Stimulated activated CD8-positive, alpha-beta memory T cell treated with anti-CD3 and anti-CD28 coated beads, Interleukin-4, amount 100 ng/mL, for 48 hours (primary cell): ENCODE data around the gene RABL6.
A peak's percentile ranks its signal among the peaks of the same experiment; 100 is the strongest.
"Not testable (repeated sequence)": the region's sequence is repeated elsewhere in the genome, so short reads cannot be mapped to it uniquely, and the experiment has no call there.

Experiments used
- DNase-seq: peaks from one replicate; pipeline ENCODE4 v3.0.0-alpha.2; 2020

RABL6 gene, protein sequence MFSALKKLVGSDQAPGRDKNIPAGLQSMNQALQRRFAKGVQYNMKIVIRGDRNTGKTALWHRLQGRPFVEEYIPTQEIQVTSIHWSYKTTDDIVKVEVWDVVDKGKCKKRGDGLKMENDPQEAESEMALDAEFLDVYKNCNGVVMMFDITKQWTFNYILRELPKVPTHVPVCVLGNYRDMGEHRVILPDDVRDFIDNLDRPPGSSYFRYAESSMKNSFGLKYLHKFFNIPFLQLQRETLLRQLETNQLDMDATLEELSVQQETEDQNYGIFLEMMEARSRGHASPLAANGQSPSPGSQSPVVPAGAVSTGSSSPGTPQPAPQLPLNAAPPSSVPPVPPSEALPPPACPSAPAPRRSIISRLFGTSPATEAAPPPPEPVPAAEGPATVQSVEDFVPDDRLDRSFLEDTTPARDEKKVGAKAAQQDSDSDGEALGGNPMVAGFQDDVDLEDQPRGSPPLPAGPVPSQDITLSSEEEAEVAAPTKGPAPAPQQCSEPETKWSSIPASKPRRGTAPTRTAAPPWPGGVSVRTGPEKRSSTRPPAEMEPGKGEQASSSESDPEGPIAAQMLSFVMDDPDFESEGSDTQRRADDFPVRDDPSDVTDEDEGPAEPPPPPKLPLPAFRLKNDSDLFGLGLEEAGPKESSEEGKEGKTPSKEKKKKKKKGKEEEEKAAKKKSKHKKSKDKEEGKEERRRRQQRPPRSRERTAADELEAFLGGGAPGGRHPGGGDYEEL

DNA sequence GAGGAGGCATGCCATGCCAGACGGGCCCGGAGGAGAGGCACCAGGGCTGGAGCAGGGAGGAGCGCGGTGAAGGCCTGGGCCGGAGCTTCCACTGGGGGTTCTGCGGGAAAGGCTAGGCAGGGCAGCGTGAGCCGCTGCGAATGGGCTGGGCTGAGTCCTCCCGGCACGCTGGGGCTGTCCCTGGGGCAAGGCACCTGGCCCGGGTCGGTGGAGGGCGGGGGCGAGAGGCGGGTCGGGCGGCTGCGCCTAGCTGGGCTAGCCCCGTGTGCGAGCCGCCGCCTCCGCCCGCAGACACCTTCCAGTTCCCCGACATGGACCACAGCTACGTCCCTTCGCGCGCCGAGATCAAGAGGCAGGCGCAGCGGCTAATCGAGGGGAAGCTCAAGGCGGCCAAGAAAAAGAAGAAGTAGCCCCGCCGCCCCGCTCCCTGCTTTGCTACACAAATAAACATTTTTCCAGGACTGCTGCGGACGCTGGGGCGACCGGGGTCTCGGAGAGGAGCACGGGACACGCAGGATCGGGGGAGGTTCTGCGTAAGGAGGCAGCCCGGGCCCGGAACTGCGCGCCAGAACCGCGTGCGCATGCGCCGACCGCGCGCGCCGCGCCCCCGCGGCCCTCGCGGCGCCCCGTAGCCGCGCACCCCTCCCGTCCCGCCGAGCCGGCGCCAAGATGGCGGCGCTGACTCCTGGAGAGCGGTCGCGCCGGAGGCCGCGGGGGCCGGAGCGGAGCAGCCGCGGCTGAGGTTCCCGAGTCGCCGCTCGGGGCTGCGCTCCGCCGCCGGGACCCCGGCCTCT lies at the start of gene RABL6:
Gene RABL6 (plus strand): TSS at position 668 of the 794 bp plus-strand sequence. CDS start 249 bp downstream, outside the sequence.
- peak; percentile 85 for DNase-seq

DNA sequence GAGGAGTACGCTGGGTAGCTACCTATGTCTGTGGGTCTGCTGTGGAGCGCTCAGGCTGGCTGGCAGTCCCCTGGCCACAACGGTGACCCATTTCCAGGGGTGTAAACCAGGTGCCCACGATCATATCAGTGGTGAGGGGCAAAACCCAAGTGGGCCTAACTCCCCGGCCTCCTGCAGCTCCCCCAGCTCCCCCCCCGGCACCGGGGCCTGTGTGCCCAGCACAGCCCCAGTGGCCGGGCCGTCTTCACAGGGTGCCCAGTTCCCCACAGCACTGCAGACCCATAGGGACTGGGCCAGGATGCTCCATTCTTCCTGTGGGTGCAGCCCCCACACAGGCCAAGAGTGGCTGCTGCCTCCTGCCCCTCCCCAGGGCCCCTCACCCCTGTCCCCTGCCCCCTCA lies 48.7 kb upstream of the RABL6 start:
- DNase-seq = no peak

DNA sequence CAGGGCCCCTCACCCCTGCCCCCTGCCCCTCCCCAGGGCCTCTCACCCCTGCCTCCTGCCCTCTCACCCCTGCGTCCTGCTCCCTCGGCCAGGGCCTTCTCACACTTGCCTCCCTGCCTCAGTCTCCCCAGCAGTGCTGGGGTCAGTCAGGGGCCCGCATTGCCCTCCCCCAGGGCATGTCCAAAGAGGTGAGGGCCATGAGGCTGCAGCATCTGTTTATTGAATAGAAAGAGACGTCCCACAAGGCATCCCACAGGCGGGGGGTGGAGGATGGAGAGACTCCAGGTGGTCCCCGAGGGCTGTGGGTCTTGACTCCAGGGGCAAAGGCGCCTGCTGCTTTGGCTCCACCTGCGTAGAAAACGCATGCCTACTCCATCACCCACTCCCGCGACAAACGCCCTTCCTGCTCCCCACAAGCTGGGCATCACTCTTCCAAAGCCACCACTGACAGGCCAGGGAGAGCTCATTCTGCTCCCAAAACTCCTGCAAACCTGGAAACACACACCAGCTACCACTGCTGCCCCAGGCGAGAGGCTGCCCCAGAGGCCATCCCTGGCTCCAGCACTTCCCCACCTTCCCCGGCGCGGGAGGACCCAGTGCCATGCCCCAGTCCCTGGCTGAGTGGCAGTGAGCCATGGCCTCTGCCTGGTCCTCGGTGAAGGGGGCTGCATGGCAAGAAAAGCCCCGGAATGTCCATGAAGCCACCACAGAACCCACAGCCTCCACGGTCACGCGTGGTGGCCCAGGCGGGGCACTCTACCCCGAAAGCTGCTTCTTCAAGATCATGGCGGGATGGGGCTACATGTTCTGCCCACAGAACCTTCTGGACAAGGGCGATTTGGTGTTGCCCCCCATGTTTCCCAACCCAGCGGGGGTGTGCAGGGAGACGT lies 48.1 kb upstream of the RABL6 start:
- no peak for DNase-seq

DNA sequence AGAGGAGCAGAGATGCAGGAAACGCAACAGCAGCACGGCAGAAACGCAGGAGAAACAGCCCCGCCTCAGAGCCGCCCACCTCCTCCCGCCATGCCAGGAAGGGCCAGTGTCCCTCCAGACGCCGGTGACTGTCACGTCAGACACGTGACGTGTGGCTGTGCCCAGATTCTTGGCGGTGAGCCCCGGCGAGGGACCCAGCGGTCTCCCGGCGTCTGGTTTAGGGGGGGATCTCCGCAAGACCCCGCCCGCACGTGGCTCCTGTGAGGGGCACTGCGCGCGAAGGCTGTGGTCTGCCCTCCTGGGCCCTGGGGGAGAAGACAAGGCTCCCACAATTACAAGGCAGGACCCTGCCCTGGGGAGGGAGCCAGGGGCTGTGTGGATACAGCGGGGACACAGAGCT lies 47.3 kb upstream of the RABL6 start:
- DNase-seq = no peak

DNA sequence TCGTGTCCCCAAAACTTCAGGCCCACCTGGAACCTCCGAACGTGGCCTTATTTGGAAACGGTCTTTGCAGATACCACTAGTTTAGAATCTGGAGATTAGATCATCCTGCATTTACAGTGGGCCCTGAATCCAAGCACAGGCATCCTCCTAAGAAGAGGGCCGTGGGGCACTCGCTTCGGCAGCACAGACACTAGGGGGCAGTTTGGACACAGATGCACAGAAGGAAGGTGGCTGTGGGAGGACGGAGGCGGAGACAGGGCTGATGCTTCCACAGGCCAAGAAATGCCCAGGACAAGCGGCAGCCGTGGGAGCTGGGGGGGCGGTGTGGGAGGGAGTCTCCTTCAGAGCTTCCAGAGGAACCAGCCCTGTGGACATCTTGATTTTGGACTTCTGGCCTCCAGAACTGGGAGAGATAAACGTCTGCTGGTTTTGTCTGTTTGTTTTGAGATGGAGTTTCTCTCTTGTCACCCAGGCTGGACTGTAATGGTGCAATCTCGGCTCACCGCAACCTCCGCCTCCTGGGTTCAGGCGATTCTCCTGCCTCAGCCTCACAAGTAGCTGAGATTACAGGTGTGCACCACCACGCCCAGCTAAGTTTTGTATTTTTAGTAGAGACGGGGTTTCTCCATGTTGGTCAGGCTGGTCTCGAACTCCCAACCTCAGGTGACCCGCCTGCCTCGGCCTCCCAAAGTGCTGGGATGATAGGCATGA lies 46.8 kb upstream of the RABL6 start:
- peak; percentile 56 for DNase-seq

DNA sequence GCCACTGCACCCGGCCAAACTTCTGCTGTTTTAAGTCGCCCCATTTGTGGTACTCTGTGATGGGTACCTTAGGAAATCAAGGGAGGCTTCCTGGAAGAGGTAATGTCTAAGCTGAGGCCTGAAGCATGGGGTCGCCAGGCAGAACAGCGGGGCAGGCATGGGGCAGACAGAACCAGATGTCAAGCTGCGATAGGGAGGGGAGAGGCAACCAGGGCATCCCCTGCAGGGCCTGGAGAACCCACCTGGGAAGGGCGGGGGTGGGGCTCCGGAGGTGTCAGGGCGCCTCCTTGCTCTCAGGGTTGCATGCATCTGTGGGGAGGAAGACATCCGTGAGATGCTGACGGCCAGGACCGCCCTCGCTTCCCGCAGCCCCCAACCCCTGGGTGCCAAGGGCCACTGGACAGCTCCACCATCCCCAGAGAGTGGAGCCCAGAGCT lies 46.2 kb upstream of the RABL6 start:
- no peak for DNase-seq

DNA sequence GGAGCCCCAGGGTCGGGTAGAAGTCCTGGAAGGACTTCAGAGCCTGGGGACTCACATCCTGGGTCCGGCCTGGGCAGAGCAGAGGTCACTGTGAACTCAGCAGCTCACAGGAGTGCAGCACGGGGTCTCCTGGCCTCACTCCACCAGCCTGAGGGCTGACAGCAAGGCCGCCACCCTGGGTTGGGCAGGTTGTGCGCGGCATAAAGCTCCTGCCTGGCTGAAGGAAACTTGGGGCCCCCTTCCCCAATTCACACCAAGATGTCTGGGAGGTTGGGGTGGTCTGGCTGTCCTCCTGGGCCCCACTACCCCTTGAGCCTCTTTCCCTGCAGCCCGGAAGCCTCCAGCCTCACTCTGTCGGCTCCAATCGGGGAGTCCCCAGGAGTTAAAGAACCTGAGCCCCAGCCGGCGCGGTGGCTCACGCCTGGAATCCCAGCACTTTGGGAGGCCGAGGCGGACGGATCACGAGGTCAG lies 45.5 kb upstream of the RABL6 start:
- no peak for DNase-seq

DNA sequence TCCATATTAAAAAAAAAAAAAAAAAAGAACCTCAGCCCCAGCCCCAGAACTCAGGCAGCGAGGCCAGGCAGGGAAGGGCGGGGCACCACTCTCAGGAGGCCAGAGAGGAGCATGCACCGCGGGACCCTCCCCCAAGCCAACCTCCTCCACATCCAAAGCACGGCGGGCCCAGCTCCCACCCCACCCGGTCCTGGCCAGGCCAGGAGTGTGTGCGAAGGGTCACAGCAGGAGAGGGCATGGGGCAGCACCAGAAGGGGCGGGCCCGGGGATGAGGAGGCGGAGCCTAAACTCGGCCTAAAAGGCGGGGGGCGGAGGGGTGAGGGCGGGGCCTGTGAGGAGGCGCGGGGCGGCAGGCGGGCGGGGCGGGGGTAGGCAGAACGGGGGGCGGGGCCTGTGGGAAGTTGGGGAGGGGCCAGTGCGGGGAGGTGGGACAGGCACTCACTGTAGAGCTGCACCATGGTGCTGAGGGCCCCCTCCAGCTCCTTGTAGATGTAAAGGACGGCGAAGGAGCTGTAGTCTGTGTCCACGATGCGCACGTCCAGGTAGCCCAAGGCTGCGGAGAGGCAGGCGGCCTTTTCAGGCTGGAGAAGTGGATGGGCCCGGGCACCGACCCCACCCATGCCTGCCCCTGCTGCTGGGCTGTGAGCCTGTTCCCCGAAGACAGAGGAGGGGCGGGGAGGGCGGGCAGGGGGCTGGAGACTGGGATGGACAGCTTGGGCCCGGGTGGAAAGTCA lies 44.7 kb upstream of the RABL6 start:
- peak; percentile 80 for DNase-seq

DNA sequence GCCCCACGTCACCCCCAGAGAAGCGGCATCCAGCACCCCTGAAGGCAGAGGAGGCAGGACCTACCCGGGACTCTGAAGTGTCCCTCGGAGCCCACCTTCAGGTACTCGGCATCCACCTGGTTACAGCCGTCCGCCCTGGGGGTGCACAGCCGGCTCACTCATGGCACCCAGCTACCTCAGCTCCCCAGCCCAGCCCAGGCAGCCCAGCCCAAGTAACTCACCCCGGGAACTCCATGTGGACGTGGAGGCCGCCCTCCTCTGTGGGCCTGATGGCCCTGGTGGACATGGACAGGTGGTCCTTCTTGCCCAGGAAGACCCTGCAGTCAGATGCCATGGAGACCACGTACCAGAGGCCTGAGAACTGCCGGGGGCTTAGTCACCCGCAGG lies 44.1 kb upstream of the RABL6 start:
- DNase-seq = no peak

DNA sequence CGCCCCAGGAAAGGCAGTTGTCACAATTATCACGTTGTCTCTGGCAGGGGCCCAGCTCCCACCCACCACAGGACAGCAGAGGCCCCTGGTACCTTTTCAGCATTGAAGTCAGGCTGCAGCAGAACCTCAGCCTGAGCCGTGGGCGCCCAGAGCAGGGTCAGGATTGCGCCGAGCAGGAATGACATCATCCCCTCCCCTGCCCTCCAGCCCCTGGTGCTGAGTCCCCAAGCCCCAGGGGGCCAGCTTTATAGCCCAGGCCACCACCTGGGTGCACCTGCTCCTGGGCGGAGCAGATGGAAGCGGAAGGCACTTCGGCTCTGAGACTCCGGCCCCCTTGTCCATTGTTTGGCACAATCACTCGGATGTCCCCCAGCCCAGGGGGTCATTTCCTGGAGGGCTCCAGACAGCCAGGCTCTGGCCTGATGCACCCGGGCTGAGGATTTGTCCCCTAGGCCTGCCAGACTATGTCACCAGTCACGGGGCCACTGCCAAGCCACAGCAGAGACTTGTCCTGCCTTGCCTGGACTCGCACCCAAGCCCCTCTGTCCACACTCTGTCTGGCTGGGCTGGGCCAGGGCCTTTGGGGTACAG lies 43.4 kb upstream of the RABL6 start, which contains the start of gene LCN15:
Gene LCN15 (minus strand): TSS at position 218 of the 591 bp plus-strand sequence. CDS start 30 bp downstream, at position 188.
- DNase-seq = no peak

DNA sequence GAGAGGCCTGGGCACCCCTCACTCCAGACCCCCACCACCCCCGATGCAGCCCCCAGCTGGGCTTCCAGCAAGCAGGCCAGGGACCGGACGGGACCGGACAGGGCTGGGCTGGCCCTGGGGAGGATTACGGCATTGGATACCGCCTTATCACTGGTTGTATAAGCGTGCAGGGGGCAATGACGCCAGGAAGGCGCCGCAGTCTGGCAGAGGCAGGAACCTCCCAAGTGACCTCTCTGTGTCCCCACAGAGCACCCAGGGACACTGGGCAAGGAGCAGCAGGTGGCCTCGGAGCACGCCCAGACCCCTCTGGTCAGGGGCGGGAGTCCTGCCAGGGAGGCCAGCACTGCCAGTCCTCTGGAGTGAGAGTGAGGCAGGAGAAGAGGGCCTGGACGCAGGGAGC lies 42.7 kb upstream of the RABL6 start:
- no peak for DNase-seq

DNA sequence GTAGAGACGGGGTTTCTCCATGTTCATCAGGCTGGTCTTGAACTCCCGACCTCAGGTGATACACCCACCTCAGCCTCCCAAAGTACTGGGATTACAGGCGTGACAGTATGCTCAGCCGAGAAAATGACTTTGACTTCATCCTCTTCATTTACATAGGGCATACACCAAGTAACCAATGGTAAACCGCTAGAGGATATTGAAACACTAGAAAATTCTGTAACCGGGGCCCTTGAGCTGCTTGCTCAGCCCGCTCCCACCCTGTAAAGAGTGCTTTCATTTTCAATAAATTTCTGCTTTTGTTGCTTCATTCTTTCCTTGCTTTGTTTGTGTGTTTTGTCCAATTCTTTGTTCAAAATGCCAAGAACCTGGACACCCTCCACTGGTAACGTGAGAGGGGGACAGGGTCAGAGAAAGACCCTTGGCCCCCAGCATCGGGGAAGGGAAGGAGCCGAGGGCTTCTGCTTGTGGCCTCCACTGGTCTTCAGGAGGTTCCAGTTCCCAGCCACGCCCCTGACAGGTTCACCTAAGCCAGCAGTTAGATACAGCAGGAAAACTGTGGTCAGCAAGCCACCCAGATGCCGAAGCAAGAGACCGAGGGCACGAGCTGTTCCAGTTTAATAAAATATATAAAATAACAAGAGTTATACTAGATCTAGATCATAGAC lies 41.9 kb upstream of the RABL6 start:
- DNase-seq = not testable (repeated sequence)

DNA sequence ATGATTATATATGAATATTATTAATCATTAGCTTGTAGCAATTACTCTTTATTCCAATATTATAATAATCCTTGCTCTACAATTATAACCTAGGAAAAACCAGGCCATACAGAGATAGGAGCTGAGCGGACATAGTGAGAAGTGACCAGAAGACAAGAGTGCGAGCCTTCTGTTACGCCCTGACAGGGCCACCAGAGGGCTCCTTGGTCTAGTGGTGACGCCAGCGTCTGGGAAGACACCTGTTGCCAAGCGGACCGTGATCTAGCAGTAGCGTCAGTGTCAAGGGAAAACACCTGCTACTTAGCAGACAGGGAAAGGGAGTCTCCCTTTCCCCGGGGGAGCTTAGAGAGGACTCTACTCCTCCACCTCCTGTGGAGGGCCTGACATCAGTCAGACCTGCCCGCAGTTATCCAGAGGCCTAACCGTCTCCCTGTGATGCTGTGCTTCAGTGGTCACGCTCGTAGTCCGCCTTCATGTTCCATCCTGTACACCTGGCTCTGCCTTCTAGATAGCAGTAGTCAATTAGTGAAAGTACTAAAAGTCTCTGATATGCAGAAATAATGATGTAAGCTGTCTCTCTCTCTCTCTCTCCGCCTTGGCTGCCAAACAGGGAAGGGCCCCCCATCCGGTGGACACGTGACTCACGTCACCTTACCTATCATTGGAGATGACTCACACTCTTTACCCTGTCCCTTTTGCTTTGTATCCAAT lies 41.2 kb upstream of the RABL6 start:
- DNase-seq = peak; percentile 60

DNA sequence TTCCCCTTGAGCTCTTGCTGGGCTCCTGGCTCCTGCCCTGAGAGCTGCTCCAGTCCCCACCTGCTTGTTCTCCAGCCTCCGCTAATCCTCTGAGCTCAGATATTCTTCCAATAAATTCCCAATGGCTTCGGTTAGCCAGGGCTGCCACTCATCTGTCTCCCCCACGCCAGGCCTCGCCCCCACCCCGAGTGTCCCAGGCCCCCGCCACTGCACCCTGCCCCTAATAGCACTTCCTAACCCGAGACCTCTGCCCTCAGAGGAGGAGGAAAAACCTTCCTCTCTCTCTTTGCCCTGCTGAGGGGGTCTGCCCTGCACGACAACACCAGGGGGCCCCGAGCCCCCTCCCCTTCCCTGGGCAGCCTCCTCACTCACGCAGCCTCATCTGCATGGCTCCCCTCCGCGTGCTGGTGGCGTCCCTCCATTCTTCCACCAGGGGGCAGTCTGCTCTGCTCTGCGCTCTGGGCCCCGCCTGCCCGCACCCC lies 38.0 kb upstream of the RABL6 start:
- DNase-seq = peak; percentile 78

DNA sequence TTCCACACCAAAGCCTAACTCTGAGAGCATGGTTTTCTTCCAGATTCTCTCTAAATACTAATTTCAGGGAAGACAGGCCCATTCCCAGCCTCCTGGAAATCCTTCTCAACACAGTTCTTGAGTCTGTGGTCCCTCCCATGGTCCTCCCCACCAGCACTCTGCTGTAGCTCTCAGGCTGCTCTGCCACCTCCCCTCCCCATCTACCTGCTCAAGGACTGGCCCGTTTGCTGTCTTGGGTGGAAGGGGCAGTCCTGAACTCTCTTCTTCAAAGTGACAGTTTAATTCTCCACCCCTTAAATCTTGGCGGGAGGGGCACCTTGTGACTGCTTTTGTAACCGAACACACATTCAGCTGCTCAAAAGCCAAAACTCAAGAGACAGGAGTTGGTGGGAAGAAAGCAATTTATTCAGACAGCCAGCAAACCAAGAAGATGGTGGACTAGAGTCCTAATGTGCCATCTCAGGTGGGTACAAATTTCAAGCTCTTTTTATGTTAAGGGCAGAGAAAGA lies 35.8 kb upstream of the RABL6 start:
- no peak for DNase-seq

DNA sequence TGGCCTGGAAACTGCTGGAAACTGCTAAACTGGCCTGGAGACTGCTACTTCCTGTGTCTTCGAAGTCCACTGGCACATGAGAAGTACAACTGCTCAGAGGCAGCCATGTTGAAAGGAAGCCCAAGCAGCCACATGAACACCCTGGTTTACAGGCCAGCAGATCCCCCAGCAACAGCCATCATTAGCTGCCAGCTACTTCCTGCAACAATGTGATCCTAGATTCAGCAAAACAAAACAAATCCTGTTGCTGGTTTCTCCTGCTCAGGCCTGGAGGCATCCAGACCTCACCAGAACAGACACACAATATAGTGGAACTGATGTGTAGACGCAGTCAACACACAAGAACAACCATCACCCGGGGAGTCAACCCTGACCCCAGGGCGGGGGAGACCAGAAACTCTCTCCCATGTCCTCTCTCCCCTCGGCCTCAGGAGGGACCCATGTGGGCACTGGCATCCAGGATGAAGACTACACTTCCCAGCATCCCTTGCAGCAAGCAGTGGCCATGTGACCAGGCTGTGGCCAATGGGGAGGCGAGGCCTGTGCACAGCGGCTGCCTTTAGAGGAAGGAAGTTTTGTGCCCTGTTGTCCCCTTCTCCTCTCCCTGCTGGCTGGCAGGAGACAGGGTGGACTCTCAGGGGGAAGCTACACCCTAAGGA lies 34.2 kb upstream of the RABL6 start:
- peak; percentile 59 for DNase-seq

DNA sequence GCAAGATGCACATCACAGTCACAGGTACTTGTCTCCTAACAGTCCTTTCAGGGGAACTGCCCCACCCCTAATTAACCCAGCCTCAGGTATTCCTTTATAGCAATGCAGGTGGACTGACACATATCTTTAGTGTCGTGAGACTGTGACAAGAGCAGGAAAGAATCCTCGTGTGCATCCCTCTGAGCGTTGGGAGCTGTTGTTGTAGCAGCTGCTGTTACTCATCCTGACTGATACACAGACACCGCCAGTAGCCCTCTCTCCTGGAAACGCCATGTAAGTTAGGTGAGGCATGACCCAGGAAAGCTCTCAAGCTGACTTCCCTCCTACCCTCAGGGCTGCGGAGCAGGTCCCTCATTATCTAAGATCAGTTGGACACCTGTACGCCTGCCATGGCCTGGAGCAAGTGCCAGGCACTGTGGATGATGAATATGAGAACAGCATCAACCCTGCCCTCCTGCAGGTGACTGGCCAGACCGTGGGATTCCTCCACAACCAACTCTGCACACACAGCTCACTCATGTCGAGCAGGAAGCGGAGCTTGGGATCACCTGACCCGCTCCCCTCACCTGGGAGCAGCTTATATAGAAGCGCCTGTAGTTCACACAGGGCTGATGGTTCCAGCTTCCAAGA lies 33.2 kb upstream of the RABL6 start:
- no peak for DNase-seq

DNA sequence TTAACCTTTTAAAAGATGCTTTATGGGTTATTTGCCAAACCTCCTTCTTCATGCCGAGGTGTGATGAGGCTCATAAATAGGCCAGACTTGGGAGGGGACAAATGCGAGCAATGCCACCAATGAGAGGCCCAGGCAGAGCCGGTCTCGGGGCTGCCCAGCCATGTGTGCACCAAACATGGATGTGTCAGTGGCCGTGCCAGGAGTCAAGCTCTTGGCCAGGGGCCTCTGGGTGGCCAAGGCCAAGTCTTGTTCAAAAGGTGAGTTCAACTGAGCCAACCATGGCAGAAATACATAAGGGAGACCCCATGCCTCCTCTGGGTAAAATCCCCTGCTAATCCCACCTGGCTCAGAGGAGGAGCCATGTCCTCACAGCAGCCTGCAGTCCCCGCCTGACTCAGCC lies 32.6 kb upstream of the RABL6 start:
- no peak for DNase-seq
